A673 (cell line): ENCODE measurements around the gene PMFBP1. TPM values are rescaled to one million over a fixed set of nuclear protein-coding genes. Genes with fewer than 3 reads are reported as not detected.

Source experiments
- BruUV-seq: library from RNA; stranded (reverse); fragments of 400-500 nt; replicated peaks from 2 replicates; lab custom pipeline; 2021; lab: Mats Ljungman, UMichigan
- CTCF ChIA-PET: fragments of 300-600 bp; sonication (Branson Sonifier 250); formaldehyde crosslinking; loops from one replicate; lab custom pipeline; 2022; ENCODE audit warnings: antibody characterized with exemption; lab: Charles Lee
- POLR2A ChIA-PET: fragments of 300-600 bp; sonication (Branson Sonifier 250); formaldehyde crosslinking; loops from one replicate; lab custom pipeline; 2022; ENCODE audit warnings: antibody characterized with exemption; ENCODE audit not compliant: low non-redundant PET; lab: Charles Lee
- DNase-seq: peaks from one replicate; pipeline ENCODE4 v3.0.0-alpha.2; 2015; ENCODE audit warnings: low spot score
- H3K27ac ChIP-seq: fragments of 200-600 bp; sonication (generic); 2 replicates; pipeline ENCODE4 v1.5.1; 2016; ENCODE audit warnings: mixed run types, low read depth, mild to moderate bottlenecking, mixed read lengths, antibody characterized with exemption, low read length; ENCODE audit not compliant: poor library complexity, severe bottlenecking
- H3K27me3 ChIP-seq: fragments of 200-600 bp; sonication (generic); replicated peaks from 2 replicates; pipeline ENCODE4 v1.6.1; 2017; ENCODE audit warnings: mixed run types, low read depth, mild to moderate bottlenecking, mixed read lengths, antibody characterized with exemption, low read length; ENCODE audit not compliant: insufficient read depth, poor library complexity
- H3K36me3 ChIP-seq: fragments of 200-600 bp; sonication (generic); 2 replicates; pipeline ENCODE4 v1.6.1; 2016; ENCODE audit warnings: mixed run types, mild to moderate bottlenecking, mixed read lengths, antibody characterized with exemption, low read length; ENCODE audit not compliant: insufficient read depth, poor library complexity, severe bottlenecking
- H3K4me1 ChIP-seq: fragments of 200-600 bp; sonication (generic); 2 replicates; pipeline ENCODE4 v1.6.1; 2017; ENCODE audit warnings: mixed run types, mild to moderate bottlenecking, mixed read lengths, antibody characterized with exemption, low read length; ENCODE audit not compliant: insufficient read depth, poor library complexity, severe bottlenecking
- H3K4me3 ChIP-seq: fragments of 200-600 bp; sonication (generic); 2 replicates; pipeline ENCODE4 v1.5.1; 2016; ENCODE audit warnings: low read depth, mixed run types, mild to moderate bottlenecking, mixed read lengths, low read length; ENCODE audit not compliant: poor library complexity, severe bottlenecking
- H3K9me3 ChIP-seq: fragments of 200-600 bp; sonication (generic); 2 replicates; pipeline ENCODE4 v1.6.1; 2016; ENCODE audit warnings: mixed run types, low read depth, mild to moderate bottlenecking, mixed read lengths, antibody characterized with exemption, low read length; ENCODE audit not compliant: poor library complexity, severe bottlenecking
- CTCF ChIP-seq: fragments of 300-800, 200-600 bp; sonication (generic); conservative IDR thresholded peaks from 2 replicates; pipeline ENCODE4 v1.5.1; 2017; ENCODE audit warnings: low read depth, mild to moderate bottlenecking, antibody characterized with exemption, low read length, moderate library complexity, mixed read lengths
- EZH2 ChIP-seq: fragments of 200-600 bp; sonication (generic); IDR thresholded peaks from 2 replicates; pipeline ENCODE4 v1.6.1; 2017; ENCODE audit warnings: borderline replicate concordance, low read depth, mild to moderate bottlenecking, mixed read lengths, antibody characterized with exemption, low read length; ENCODE audit not compliant: poor library complexity, severe bottlenecking
- intact Hi-C: fragments of 100-400 bp; cut with micrococcal nuclease; formaldehyde crosslinking; loops from one replicate; pipeline ENCODE4 v1.10.0; 2022; ENCODE audit not compliant: unreplicated experiment
- total RNA-seq: library from RNA; stranded (reverse); gene quantifications from 2 replicates; pipeline ENCODE4 v1.2.3, GENCODE V29; 2021

PMFBP1 gene
- total RNA-seq, 1 experiment from 2014 or later: 1.2 TPM

GRCh38 chr16:72206299-72206698 is 34.3 kb upstream of the PMFBP1 start:
- H3K36me3 ChIP-seq: no peaks in the 10 kb centered on the region
- no peaks in the 10 kb centered on the region for H3K9me3 ChIP-seq
- intact Hi-C loops: no loop called here
- H3K4me1 ChIP-seq: no peaks in the 10 kb centered on the region
- ChIA-PET CTCF (no interaction called here), POLR2A (no interaction called here)
- no TSS peak for BruUV-seq
- H3K27me3 ChIP-seq: no peaks in the 10 kb centered on the region
- DNase-seq: no peak
- TF ChIP-seq EZH2: no peak
- no peak for TF ChIP-seq CTCF
- no peak overlapping the region for H3K4me3 ChIP-seq
- no peak overlapping the region for H3K27ac ChIP-seq

GRCh38 chr16:72203401-72203800 is 31.4 kb upstream of the PMFBP1 start:
- no peak overlapping the region for H3K27ac ChIP-seq
- intact Hi-C loops: no loop called here
- no peak overlapping the region for H3K4me3 ChIP-seq
- POLR2A ChIA-PET: interaction anchor here (0.6 kb wide), 1 partner anchor 185 kb away, joined by 4 read pairs; no protein-coding TSS in a partner anchor
- H3K27me3 ChIP-seq: no peaks in the 10 kb centered on the region
- H3K9me3 ChIP-seq: no peaks in the 10 kb centered on the region
- no TSS peak for BruUV-seq
- CTCF ChIA-PET: interaction anchor here (0.5 kb wide), 1 partner anchor 636 kb away, joined by 7 read pairs; no protein-coding TSS in a partner anchor
- H3K4me1 ChIP-seq: no peaks in the 10 kb centered on the region
- peak; percentile 37 for DNase-seq
- no peak for TF ChIP-seq CTCF
- no peak for TF ChIP-seq EZH2
- H3K36me3 ChIP-seq: no peaks in the 10 kb centered on the region

GRCh38 chr16:72202014-72202413 is 30.1 kb upstream of the PMFBP1 start:
- POLR2A ChIA-PET: no interaction called here
- intact Hi-C loops: no loop called here
- no TSS peak for BruUV-seq
- CTCF ChIA-PET: no interaction called here
- DNase-seq: no peak
- H3K27ac ChIP-seq: no peak overlapping the region
- TF ChIP-seq CTCF (no peak), EZH2 (no peak)
- no peaks in the 10 kb centered on the region for H3K27me3 ChIP-seq
- H3K4me1 ChIP-seq: no peaks in the 10 kb centered on the region
- H3K4me3 ChIP-seq: no peak overlapping the region
- H3K36me3 ChIP-seq: no peaks in the 10 kb centered on the region
- H3K9me3 ChIP-seq: no peaks in the 10 kb centered on the region
